HCT116 (cell line): ENCODE measurements around the gene RAPGEFL1. TPM values are rescaled to one million over a fixed set of nuclear protein-coding genes. Genes with fewer than 3 reads are reported as not detected.

Experiments
- ATAC-seq: fragments of 200-7000 bp; cut with Tn5 transposase; 2 replicates; pipeline ENCODE4 v1.9.1; 2020; ENCODE audit warnings: mild to moderate bottlenecking, moderate library complexity
- BruUV-seq: library from RNA; stranded (reverse); fragments of 400-500 nt; replicated peaks from 2 replicates; lab custom pipeline; 2021; lab: Mats Ljungman, UMichigan
- CTCF ChIA-PET: fragments of 300-600 bp; sonication (Branson Sonifier 250); formaldehyde crosslinking; loops from one replicate; lab custom pipeline; 2021; ENCODE audit warnings: antibody characterized with exemption; lab: Charles Lee
- POLR2A ChIA-PET: fragments of 300-600, 350-600 bp; sonication (Branson Sonifier 250); formaldehyde crosslinking; loops from one replicate; lab custom pipeline; 2021; ENCODE audit warnings: antibody characterized with exemption; lab: Charles Lee
- RAD21 ChIA-PET, 2 experiments: fragments of 300-600 bp; sonication (Branson Sonifier 250); formaldehyde crosslinking; loops; one replicate each; lab custom pipeline; 2023; ENCODE audit warnings: low total read pairs in 2 of 2; ENCODE audit not compliant: uncharacterized antibody in 2 of 2, unreplicated experiment in 2 of 2, low non-redundant PET in 1 of 2; lab: Charles Lee
- DNase-seq: peaks from one replicate; pipeline ENCODE4 v3.0.0-alpha.2; 2010; ENCODE audit warnings: low read depth, low spot score
- H2AFZ ChIP-seq: fragments of 200-600 bp; shearing (Covaris generic), sonication (generic); 2 replicates; pipeline ENCODE4 v1.6.1; 2017; ENCODE audit warnings: low read depth, mixed run types, mixed read lengths, antibody characterized with exemption, low read length; ENCODE audit not compliant: poor library complexity, severe bottlenecking
- H3K27ac ChIP-seq: 2 replicates; pipeline ENCODE4 v1.5.1; 2012; ENCODE audit warnings: low read depth, low read length
- H3K27me3 ChIP-seq: fragments of 200-600 bp; sonication (generic); 2 replicates; pipeline ENCODE4 v1.6.1; 2016; ENCODE audit warnings: mixed run types, low read length, mixed read lengths; ENCODE audit not compliant: insufficient read depth
- H3K36me3 ChIP-seq, 2 experiments: fragments of 200-500 bp in 1 of 2; fragments of 200-600 bp in 1 of 2; sonication (Bioruptor generic) in 1 of 2; sonication (generic) in 1 of 2; 2 replicates each; pipeline versions ENCODE4 v1.5.1 to v1.6.1; 2014 to 2016; ENCODE audit warnings: low read length in 2 of 2, inconsistent platforms in 1 of 2, mixed read lengths in 1 of 2, mixed run types in 1 of 2; ENCODE audit not compliant: insufficient read depth in 2 of 2, control insufficient read depth in 1 of 2
- H3K4me1 ChIP-seq, 2 experiments: fragments of 200-600 bp in 1 of 2; sonication (generic) in 1 of 2; 2 replicates each; pipeline versions ENCODE4 v1.5.1 to v1.6.1; 2012 to 2017; ENCODE audit warnings: low read length in 2 of 2, inconsistent platforms in 1 of 2, mild to moderate bottlenecking in 1 of 2, mixed read lengths in 1 of 2, mixed run types in 1 of 2, moderate library complexity in 1 of 2; ENCODE audit not compliant: insufficient read depth in 2 of 2, control insufficient read depth in 1 of 2
- H3K4me2 ChIP-seq: fragments of 200-600 bp; sonication (generic); 2 replicates; pipeline ENCODE4 v1.6.1; 2017; ENCODE audit warnings: mixed run types, low read length, mixed read lengths
- H3K4me3 ChIP-seq, 2 experiments: fragments of 200-600 bp in 1 of 2; sonication (generic) in 1 of 2; replicated peaks in 1 of 2; 2 replicates each; pipeline ENCODE4 v1.5.1; 2011 to 2016; ENCODE audit warnings: low read length in 2 of 2, control low read depth in 1 of 2, low read depth in 1 of 2, mild to moderate bottlenecking in 1 of 2, mixed read lengths in 1 of 2, mixed run types in 1 of 2
- H3K79me2 ChIP-seq: fragments of 200-600 bp; sonication (generic); 2 replicates; pipeline ENCODE4 v1.6.1; 2017; ENCODE audit warnings: mild to moderate bottlenecking, mixed run types, low read length, moderate library complexity, mixed read lengths; ENCODE audit not compliant: insufficient read depth
- H3K9ac ChIP-seq: fragments of 200-600 bp; sonication (generic); 2 replicates; pipeline ENCODE4 v1.6.1; 2016; ENCODE audit warnings: low read length, mixed read lengths
- H3K9me2 ChIP-seq: fragments of 200-600 bp; sonication (generic), shearing (Covaris generic); 2 replicates; pipeline ENCODE4 v1.6.1; 2017; ENCODE audit warnings: mixed run types, mild to moderate bottlenecking, moderate library complexity; ENCODE audit not compliant: insufficient read depth
- H3K9me3 ChIP-seq, 2 experiments: fragments of 200-500 bp in 1 of 2; fragments of 200-600 bp in 1 of 2; sonication (Bioruptor generic) in 1 of 2; sonication (generic) in 1 of 2; 2 replicates each; pipeline ENCODE4 v1.6.1; 2014 to 2017; ENCODE audit warnings: low read length in 2 of 2, mixed read lengths in 2 of 2, inconsistent platforms in 1 of 2, low read depth in 1 of 2, mild to moderate bottlenecking in 1 of 2, mixed run types in 1 of 2, moderate library complexity in 1 of 2; ENCODE audit not compliant: control insufficient read depth in 1 of 2, insufficient read depth in 1 of 2
- H4K20me1 ChIP-seq: fragments of 200-600 bp; sonication (generic), shearing (Covaris generic); 2 replicates; pipeline ENCODE4 v1.6.1; 2017; ENCODE audit warnings: mixed run types, mild to moderate bottlenecking, moderate library complexity; ENCODE audit not compliant: insufficient read depth
- CBX3 ChIP-seq: IDR thresholded peaks from 2 replicates; pipeline ENCODE4 v1.6.1; 2012; ENCODE audit warnings: low read depth
- CEBPB ChIP-seq: IDR thresholded peaks from 2 replicates; pipeline ENCODE4 v1.6.1; 2012; ENCODE audit warnings: low read depth
- CTCF ChIP-seq, 3 experiments: fragments of 200-600 bp in 1 of 3; sonication (generic) in 1 of 3; IDR thresholded peaks in 2 of 3; conservative IDR thresholded peaks in 1 of 3; 2 replicates each; pipeline ENCODE4 v1.5.1; 2012 to 2017; ENCODE audit warnings: low read depth in 2 of 3, low read length in 2 of 3, antibody characterized with exemption in 1 of 3, borderline replicate concordance in 1 of 3, control low read depth in 1 of 3, mild to moderate bottlenecking in 1 of 3, mixed read lengths in 1 of 3, mixed run types in 1 of 3, moderate library complexity in 1 of 3; ENCODE audit not compliant: insufficient read depth in 1 of 3
- ELF1 ChIP-seq: IDR thresholded peaks from 2 replicates; pipeline ENCODE4 v1.6.1; 2012; ENCODE audit warnings: low read depth, borderline replicate concordance
- FOSL1 ChIP-seq: IDR thresholded peaks from 2 replicates; pipeline ENCODE4 v1.6.1; 2012; ENCODE audit warnings: low read depth
- MAX ChIP-seq: IDR thresholded peaks from 2 replicates; pipeline ENCODE4 v1.6.1; 2012
- SRF ChIP-seq: IDR thresholded peaks from 2 replicates; pipeline ENCODE4 v1.6.1; 2012; ENCODE audit warnings: low read depth
- TCF7L2 ChIP-seq: IDR thresholded peaks from 2 replicates; pipeline ENCODE4 v1.7.0; 2011; ENCODE audit warnings: borderline replicate concordance, inconsistent platforms; ENCODE audit not compliant: insufficient read depth, insufficient read length; ENCODE audit errors: extremely low read depth
- YY1 ChIP-seq: IDR thresholded peaks from 2 replicates; pipeline ENCODE4 v1.6.1; 2011; ENCODE audit warnings: low read length, low read depth, moderate library complexity, mild to moderate bottlenecking; ENCODE audit not compliant: insufficient replicate concordance; ENCODE audit errors: extremely low read depth
- ZBTB33 ChIP-seq: IDR thresholded peaks from 2 replicates; pipeline ENCODE4 v1.6.1; 2011; ENCODE audit warnings: mild to moderate bottlenecking, low read length, moderate library complexity; ENCODE audit not compliant: insufficient replicate concordance; ENCODE audit errors: extremely low read depth
- ZNF274 ChIP-seq: fragments of 200-500 bp; sonication (Bioruptor generic); IDR thresholded peaks from 2 replicates; pipeline ENCODE4 v1.6.1; 2014; ENCODE audit warnings: mild to moderate bottlenecking, low read depth, low read length, inconsistent platforms
- intact Hi-C: fragments of 100-400 bp; cut with micrococcal nuclease; formaldehyde crosslinking; loops from 2 replicates; pipeline ENCODE4 v1.10.0; 2022
- total RNA-seq: library from RNA; stranded (reverse); gene quantifications from one replicate; pipeline ENCODE4 v1.2.1, GENCODE V29; 2021; ENCODE audit not compliant: unreplicated experiment

RAPGEFL1 gene
- total RNA-seq, 1 experiment from 2014 or later = 9.7 TPM

GRCh38 chr17:40175928-40176753 lies 1.1 kb upstream of the RAPGEFL1 start:
- Histone ChIP-seq H3K4me2 (peak overlapping the region; percentile 67), H3K27me3 (no peaks in the 10 kb centered on the region), H3K4me1 (peaks cover 41 to 52% of the 10 kb centered on the region in 2 experiments), H3K36me3 (peaks cover 11 to 17% of the 10 kb centered on the region in 2 experiments), H3K9ac (peak overlapping the region; percentile 34; the same call in 1 of the 2 replicates), H3K4me3 (no peak overlapping the region), H2AFZ (no peak overlapping the region), H3K9me2 (no peaks in the 10 kb centered on the region), H3K27ac (peak overlapping the region; percentile 37), H3K9me3 (no peaks in the 10 kb centered on the region), H3K79me2 (no peaks in the 10 kb centered on the region), H4K20me1 (no peaks in the 10 kb centered on the region)
- ATAC-seq (no peak), DNase-seq (no peak)
- ChIA-PET RAD21 (no interaction called here), POLR2A (interaction anchor here (1.1 kb wide), 1 partner anchor 9 kb away, joined by 3 read pairs; no protein-coding TSS in a partner anchor), CTCF (interaction anchor here (0.6 kb wide), 1 partner anchor 62 kb away, joined by 3 read pairs; no protein-coding TSS in a partner anchor)
- intact Hi-C loops = no loop called here
- no peak for TF ChIP-seq ZNF274
- no peak for TF ChIP-seq TCF7L2
- no peak for TF ChIP-seq CTCF (IDR thresholded peaks at IDR 0.05 in 2 of 3, conservative IDR thresholded peaks at IDR 0.05 in 1 of 3; ENCODE audit: borderline replicate concordance in 1 of 3, insufficient read depth in 1 of 3, low read depth in 2 of 3, low read length in 2 of 3)
- no peak for TF ChIP-seq CBX3
- no peak for TF ChIP-seq MAX
- no peak for TF ChIP-seq FOSL1
- no peak for TF ChIP-seq YY1
- TF ChIP-seq CEBPB = no peak
- TF ChIP-seq ELF1 = no peak
- no peak for TF ChIP-seq ZBTB33
- TF ChIP-seq SRF = no peak
- BruUV-seq = no TSS peak
